Prostate gland (tissue), 2 donors: ENCODE data around the gene ZNF197. TPM values are rescaled to one million over a fixed set of nuclear protein-coding genes. Genes with fewer than 3 reads are reported as not detected.

Source experiments
- DNase-seq: peaks from one replicate; pipeline ENCODE4 v3.0.0-alpha.2; 2019; ENCODE audit warnings: low spot score
- H3K27ac ChIP-seq, 2 donors: fragments of 200-600 bp; sonication (generic); 2 replicates each; pipeline ENCODE4 v1.5.1; 2017 to 2019
- H3K27me3 ChIP-seq: fragments of 200-600 bp; sonication (generic); replicated peaks from 2 replicates; pipeline ENCODE4 v1.5.1; 2019; ENCODE audit not compliant: insufficient read depth
- H3K36me3 ChIP-seq, 2 donors: fragments of 200-600 bp; sonication (generic); 1 replicate in 1 of 2; 2 replicates in 1 of 2; pipeline versions ENCODE4 v1.5.1 to v1.8.1; 2017 to 2019
- H3K4me1 ChIP-seq: fragments of 200-600 bp; sonication (generic); replicated peaks from 2 replicates; pipeline ENCODE4 v1.5.1; 2019
- H3K4me3 ChIP-seq, 2 donors: fragments of 200-600 bp; sonication (generic); 2 replicates each; pipeline ENCODE4 v1.5.1; 2017 to 2019
- H3K9me3 ChIP-seq: fragments of 200-600 bp; sonication (generic); 2 replicates; pipeline ENCODE4 v1.5.1; 2017
- POLR2A ChIP-seq: fragments of 450-650 bp; IDR thresholded peaks from one replicate; pipeline ENCODE4 v1.6.1; 2016; ENCODE audit warnings: antibody characterized with exemption, mild to moderate bottlenecking
- POLR2AphosphoS5 ChIP-seq: sonication (generic); formaldehyde crosslinking; IDR thresholded peaks from one replicate; pipeline ENCODE4 v1.6.1; 2017; ENCODE audit warnings: antibody characterized with exemption
- WGBS: methylation state at CpG from one replicate; pipeline ENCODE4 v1.1.5; 2018; 5-methylcytosine and 5-hydroxymethylcytosine counted together
- intact Hi-C: fragments of 100-400 bp; cut with DNase I; formaldehyde crosslinking; loops from one replicate; pipeline ENCODE4 v1.14.2; 2022
- total RNA-seq, 2 donors: library from RNA; depleted of rRNA; stranded (reverse); fragments of >200 nt; gene quantifications; one replicate each; pipeline ENCODE4 v1.1.0, GENCODE V29; 2016
- TF ChIP-seq, protein P1 (sequence below), 4 experiments: fragments of 200-600 bp in 2 of 4; fragments of 450-650 bp in 2 of 4; sonication (generic) in 2 of 4; IDR thresholded peaks; 1 replicate in 3 of 4; 2 replicates in 1 of 4; pipeline ENCODE4 v1.5.1; 2016 to 2019; ENCODE audit warnings: antibody characterized with exemption in 4 of 4, mild to moderate bottlenecking in 2 of 4, moderate library complexity in 2 of 4

Gene ZNF197
- total RNA-seq, 2 donors from 2014 or later, result 16.9 to 20.6 TPM

GRCh38 chr3:44678480-44679116 is 53.8 kb downstream of the ZNF197 start:
- no peaks in the 10 kb centered on the region for H3K4me1 ChIP-seq
- H3K9me3 ChIP-seq, result no peaks in the 10 kb centered on the region
- H3K27ac ChIP-seq, result no peak overlapping the region
- DNase-seq, result no peak
- no peaks in the 10 kb centered on the region for H3K27me3 ChIP-seq
- intact Hi-C loops, result no loop called here
- WGBS, result 95% methylated on average over 5 of the region's 5 CpGs
- no peaks in the 10 kb centered on the region for H3K36me3 ChIP-seq
- H3K4me3 ChIP-seq, result no peak overlapping the region
- TF ChIP-seq, protein P1, sequence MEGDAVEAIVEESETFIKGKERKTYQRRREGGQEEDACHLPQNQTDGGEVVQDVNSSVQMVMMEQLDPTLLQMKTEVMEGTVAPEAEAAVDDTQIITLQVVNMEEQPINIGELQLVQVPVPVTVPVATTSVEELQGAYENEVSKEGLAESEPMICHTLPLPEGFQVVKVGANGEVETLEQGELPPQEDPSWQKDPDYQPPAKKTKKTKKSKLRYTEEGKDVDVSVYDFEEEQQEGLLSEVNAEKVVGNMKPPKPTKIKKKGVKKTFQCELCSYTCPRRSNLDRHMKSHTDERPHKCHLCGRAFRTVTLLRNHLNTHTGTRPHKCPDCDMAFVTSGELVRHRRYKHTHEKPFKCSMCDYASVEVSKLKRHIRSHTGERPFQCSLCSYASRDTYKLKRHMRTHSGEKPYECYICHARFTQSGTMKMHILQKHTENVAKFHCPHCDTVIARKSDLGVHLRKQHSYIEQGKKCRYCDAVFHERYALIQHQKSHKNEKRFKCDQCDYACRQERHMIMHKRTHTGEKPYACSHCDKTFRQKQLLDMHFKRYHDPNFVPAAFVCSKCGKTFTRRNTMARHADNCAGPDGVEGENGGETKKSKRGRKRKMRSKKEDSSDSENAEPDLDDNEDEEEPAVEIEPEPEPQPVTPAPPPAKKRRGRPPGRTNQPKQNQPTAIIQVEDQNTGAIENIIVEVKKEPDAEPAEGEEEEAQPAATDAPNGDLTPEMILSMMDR (IDR thresholded peaks at IDR 0.05), result no peak
- TF ChIP-seq POLR2A, result no peak
- TF ChIP-seq POLR2AphosphoS5, result no peak

DNA sequence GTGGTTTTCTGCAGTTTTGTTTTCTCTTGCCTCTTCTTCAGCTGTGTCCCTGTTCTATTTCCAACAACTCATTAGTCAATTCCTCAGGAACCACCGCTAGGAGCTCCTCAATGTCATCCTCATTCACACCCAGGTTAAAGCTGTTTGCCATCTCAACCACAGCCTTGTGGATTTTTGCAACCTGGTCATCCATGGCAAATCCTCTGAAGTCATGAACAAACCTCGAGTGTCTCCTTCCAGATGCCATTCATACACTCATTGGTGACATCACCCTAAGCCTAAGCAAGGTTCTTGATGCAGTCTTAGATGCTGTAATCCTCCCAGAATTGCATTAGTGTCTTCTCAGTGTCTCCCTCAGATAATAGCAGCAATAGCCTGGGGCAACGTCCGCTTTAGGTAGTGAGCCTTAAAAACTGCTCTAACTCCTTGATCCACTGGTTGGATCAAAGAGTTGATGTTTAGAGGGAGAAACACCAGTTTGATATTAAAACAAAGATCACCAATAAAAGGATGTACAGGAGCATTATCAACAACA is 56.2 kb downstream of the ZNF197 start:
- H3K27me3 ChIP-seq, result no peaks in the 10 kb centered on the region
- TF ChIP-seq, protein P1 (IDR thresholded peaks at IDR 0.05), result no peak
- TF ChIP-seq POLR2AphosphoS5 (no peak), POLR2A (no peak)
- 94% methylated on average over 4 of the region's 4 CpGs for WGBS
- H3K9me3 ChIP-seq, result no peaks in the 10 kb centered on the region
- H3K36me3 ChIP-seq, result no peaks in the 10 kb centered on the region
- intact Hi-C loops, result no loop called here
- H3K4me1 ChIP-seq, result no peaks in the 10 kb centered on the region
- no peak for DNase-seq
- H3K4me3 ChIP-seq, result no peak overlapping the region
- no peak overlapping the region for H3K27ac ChIP-seq

GRCh38 chr3:44682182-44682896 is 57.5 kb downstream of the ZNF197 start:
- H3K4me1 ChIP-seq, result no peaks in the 10 kb centered on the region
- intact Hi-C loops, result no loop called here
- H3K36me3 ChIP-seq, result no peaks in the 10 kb centered on the region
- no peak for DNase-seq
- H3K27me3 ChIP-seq, result no peaks in the 10 kb centered on the region
- no peak for TF ChIP-seq POLR2AphosphoS5
- TF ChIP-seq, protein P1 (IDR thresholded peaks at IDR 0.05), result no peak
- TF ChIP-seq POLR2A, result no peak
- no peak overlapping the region for H3K27ac ChIP-seq
- 97% methylated on average over 2 of the region's 2 CpGs for WGBS
- no peak overlapping the region for H3K4me3 ChIP-seq
- H3K9me3 ChIP-seq, result no peaks in the 10 kb centered on the region

- Histone ChIP-seq H3K27me3 (no peaks in the 10 kb centered on the region), H3K4me1 (no peaks in the 10 kb centered on the region), H3K4me3 (peak overlapping the region; percentile 47 to 57), H3K36me3 (no peaks in the 10 kb centered on the region), H3K9me3 (no peaks in the 10 kb centered on the region), H3K27ac (no peak overlapping the region)
- peak; percentile 54 for DNase-seq
- TF ChIP-seq POLR2AphosphoS5 (no peak), POLR2A (no peak)
- TF ChIP-seq, protein P1 (IDR thresholded peaks at IDR 0.05), result no peak
- 1% methylated on average over 48 of the region's 48 CpGs for WGBS
- intact Hi-C loops, result no loop called here
These were observed 60.4 kb downstream of the ZNF197 start for GRCh38 chr3:44685128-44685800.
